MM.1S (cell line): ENCODE measurements around the gene GJA4.

Experiments used
- DNase-seq: peaks from one replicate; pipeline ENCODE4 v3.0.0-alpha.2; 2015
- H2AFZ ChIP-seq: fragments of 300-600 bp; sonication (generic); 2 replicates; pipeline ENCODE4 v1.6.0; 2016; ENCODE audit warnings: antibody characterized with exemption, low read length
- H3F3A ChIP-seq: fragments of 300-600 bp; sonication (generic); 2 replicates; pipeline ENCODE4 v1.6.1; 2016; ENCODE audit warnings: mild to moderate bottlenecking, antibody characterized with exemption, low read length, moderate library complexity, mixed read lengths; ENCODE audit not compliant: insufficient read depth
- H3K27ac ChIP-seq: fragments of 300-600 bp; sonication (generic); 2 replicates; pipeline ENCODE4 v1.5.1; 2016; ENCODE audit warnings: mild to moderate bottlenecking, low read length
- H3K27me3 ChIP-seq: fragments of 300-600 bp; sonication (generic); replicated peaks from 2 replicates; pipeline ENCODE4 v1.6.0; 2016; ENCODE audit warnings: low read length; ENCODE audit not compliant: insufficient read depth
- H3K36me3 ChIP-seq: fragments of 300-600 bp; sonication (generic); replicated peaks from 2 replicates; pipeline ENCODE4 v1.6.1; 2016; ENCODE audit warnings: mild to moderate bottlenecking, low read length, mixed read lengths; ENCODE audit not compliant: insufficient read depth
- H3K4me1 ChIP-seq: fragments of 300-600 bp; sonication (generic); 2 replicates; pipeline ENCODE4 v1.6.1; 2016; ENCODE audit warnings: low read length, mixed read lengths
- H3K4me2 ChIP-seq: fragments of 300-600 bp; sonication (generic); 2 replicates; pipeline ENCODE4 v1.6.0; 2016; ENCODE audit warnings: low read depth, low read length
- H3K4me3 ChIP-seq: fragments of 300-600 bp; sonication (generic); 2 replicates; pipeline ENCODE4 v1.5.1; 2016; ENCODE audit warnings: low read length, mixed read lengths
- H3K79me2 ChIP-seq: fragments of 300-600 bp; sonication (generic); 2 replicates; pipeline ENCODE4 v1.6.1; 2016; ENCODE audit warnings: mixed run types, low read length, mixed read lengths
- H3K9ac ChIP-seq: fragments of 300-600 bp; sonication (generic); 2 replicates; pipeline ENCODE4 v1.6.1; 2016; ENCODE audit warnings: low read length, mixed read lengths
- H3K9me2 ChIP-seq: fragments of 300-600 bp; sonication (generic); replicated peaks from 2 replicates; pipeline ENCODE4 v1.6.1; 2016; ENCODE audit warnings: mild to moderate bottlenecking, low read length, mixed read lengths; ENCODE audit not compliant: insufficient read depth
- H3K9me3 ChIP-seq: fragments of 300-600 bp; sonication (generic); replicated peaks from 2 replicates; pipeline ENCODE4 v1.6.1; 2016; ENCODE audit warnings: mild to moderate bottlenecking, low read length, mixed read lengths; ENCODE audit not compliant: insufficient read depth
- H4K20me1 ChIP-seq: fragments of 300-600 bp; sonication (generic); 2 replicates; pipeline ENCODE4 v1.6.1; 2016; ENCODE audit warnings: mild to moderate bottlenecking, low read length, moderate library complexity, mixed read lengths; ENCODE audit not compliant: insufficient read depth
- CTCF ChIP-seq: fragments of 300-600 bp; sonication (generic); IDR thresholded peaks from 2 replicates; pipeline ENCODE4 v1.5.1; 2016; ENCODE audit warnings: antibody characterized with exemption, low read length, mixed read lengths
- EZH2 ChIP-seq: fragments of 300-600 bp; sonication (generic); optimal IDR thresholded peaks from 2 replicates; pipeline ENCODE3; 2017; ENCODE audit warnings: low read depth, mild to moderate bottlenecking, antibody characterized with exemption, low read length, mixed read lengths
- EZH2phosphoT487 ChIP-seq: fragments of 300-600 bp; sonication (generic); IDR thresholded peaks from 2 replicates; pipeline ENCODE4 v1.6.1; 2018; ENCODE audit warnings: antibody characterized with exemption, low read length

The GJA4 gene

DNA sequence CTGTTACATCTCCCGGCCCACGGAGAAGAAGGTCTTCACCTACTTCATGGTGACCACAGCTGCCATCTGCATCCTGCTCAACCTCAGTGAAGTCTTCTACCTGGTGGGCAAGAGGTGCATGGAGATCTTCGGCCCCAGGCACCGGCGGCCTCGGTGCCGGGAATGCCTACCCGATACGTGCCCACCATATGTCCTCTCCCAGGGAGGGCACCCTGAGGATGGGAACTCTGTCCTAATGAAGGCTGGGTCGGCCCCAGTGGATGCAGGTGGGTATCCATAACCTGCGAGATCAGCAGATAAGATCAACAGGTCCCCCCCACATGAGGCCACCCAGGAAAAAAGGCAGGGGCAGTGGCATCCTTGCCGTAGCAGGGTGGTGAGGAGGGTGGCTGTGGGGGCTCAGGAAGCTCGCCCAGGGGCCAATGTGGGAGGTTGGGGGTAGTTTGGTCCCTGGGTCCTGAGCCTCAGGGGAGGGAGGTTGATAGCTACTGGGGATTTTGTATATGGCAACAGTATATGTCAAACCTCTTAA lies 31.0 kb upstream of the GJA4 start:
- no peak for TF ChIP-seq EZH2
- no peak for TF ChIP-seq EZH2phosphoT487
- TF ChIP-seq CTCF, result no peak
- Histone ChIP-seq H3K27me3 (peaks cover 59% of the 10 kb centered on the region), H3K9ac (no peak overlapping the region), H3K36me3 (no peaks in the 10 kb centered on the region), H2AFZ (no peak overlapping the region), H3K4me2 (no peak overlapping the region), H3K9me2 (no peaks in the 10 kb centered on the region), H3F3A (no peaks in the 10 kb centered on the region), H3K27ac (no peak overlapping the region), H3K79me2 (no peaks in the 10 kb centered on the region), H3K4me3 (no peak overlapping the region), H3K4me1 (no peaks in the 10 kb centered on the region), H4K20me1 (no peaks in the 10 kb centered on the region), H3K9me3 (no peaks in the 10 kb centered on the region)
- DNase-seq, result no peak

GRCh38 chr1:34762474-34763141 lies 30.2 kb upstream of the GJA4 start:
- no peaks in the 10 kb centered on the region for H3F3A ChIP-seq
- H2AFZ ChIP-seq, result no peak overlapping the region
- H3K4me3 ChIP-seq, result no peak overlapping the region
- no peak overlapping the region for H3K4me2 ChIP-seq
- H3K36me3 ChIP-seq, result no peaks in the 10 kb centered on the region
- no peak for DNase-seq
- no peak for TF ChIP-seq CTCF
- H3K79me2 ChIP-seq, result no peaks in the 10 kb centered on the region
- H4K20me1 ChIP-seq, result no peaks in the 10 kb centered on the region
- H3K27me3 ChIP-seq, result peaks cover 61% of the 10 kb centered on the region
- H3K9ac ChIP-seq, result no peak overlapping the region
- H3K9me2 ChIP-seq, result no peaks in the 10 kb centered on the region
- no peaks in the 10 kb centered on the region for H3K9me3 ChIP-seq
- no peak overlapping the region for H3K27ac ChIP-seq
- no peaks in the 10 kb centered on the region for H3K4me1 ChIP-seq

DNA sequence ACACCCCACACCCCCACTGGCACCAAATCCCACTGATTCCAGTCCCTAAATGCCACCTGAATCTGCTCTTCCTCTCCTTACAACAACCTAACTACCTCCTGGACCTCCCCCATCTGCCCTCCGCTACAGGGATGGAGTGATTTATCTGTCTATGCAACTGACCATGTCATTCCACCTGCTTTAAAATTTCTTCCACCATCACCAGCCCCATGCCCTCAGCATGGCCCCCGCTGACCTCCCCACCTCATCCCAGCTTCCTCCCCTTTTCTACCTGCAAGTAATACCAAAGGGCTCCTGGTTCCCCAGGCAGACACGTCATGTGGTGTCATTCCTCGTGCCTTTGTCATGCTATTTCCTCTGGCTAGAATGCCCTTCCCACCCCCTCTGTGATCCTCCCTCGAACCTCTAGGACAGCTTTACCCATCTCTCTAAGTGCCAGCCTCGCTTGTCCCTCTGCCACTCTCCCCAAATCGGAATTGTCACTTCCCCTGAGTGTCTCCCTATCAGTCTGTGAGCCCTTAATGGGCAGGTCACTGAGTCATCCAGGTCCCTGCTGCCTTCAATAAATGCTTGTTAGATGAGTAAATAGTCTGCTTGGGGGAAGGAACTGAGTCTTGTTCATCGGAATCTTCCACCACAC lies 29.5 kb upstream of the GJA4 start:
- Histone ChIP-seq H3K4me1 (no peaks in the 10 kb centered on the region), H3K9ac (no peak overlapping the region), H3F3A (no peaks in the 10 kb centered on the region), H3K9me3 (no peaks in the 10 kb centered on the region), H3K27me3 (peaks cover 61% of the 10 kb centered on the region), H2AFZ (no peak overlapping the region), H3K4me3 (no peak overlapping the region), H3K27ac (no peak overlapping the region), H4K20me1 (no peaks in the 10 kb centered on the region), H3K9me2 (no peaks in the 10 kb centered on the region), H3K79me2 (no peaks in the 10 kb centered on the region), H3K4me2 (no peak overlapping the region), H3K36me3 (no peaks in the 10 kb centered on the region)
- TF ChIP-seq CTCF (no peak), EZH2phosphoT487 (no peak), EZH2 (no peak)
- no peak for DNase-seq
